RWPE1 (cell line): Measurements from ENCODE around the gene DCP2.

Experiments used
- CTCF ChIA-PET: fragments of 350-600 bp; sonication (Branson Sonifier 250); formaldehyde crosslinking; extraction: SDS; loops from one replicate; lab custom pipeline; 2021; lab: Yijun Ruan, JAX
- POLR2A ChIA-PET: fragments of 400-600 bp; formaldehyde crosslinking; extraction: SDS; loops from one replicate; lab custom pipeline; 2020; ENCODE audit warnings: antibody characterized with exemption; ENCODE audit not compliant: low non-redundant PET; lab: Yijun Ruan, JAX
- DNase-seq: peaks from one replicate; pipeline ENCODE4 v3.0.0; 2012; ENCODE audit warnings: low spot score
- H3K27ac ChIP-seq: fragments of 450-650 bp; 2 replicates; pipeline ENCODE4 v1.5.1; 2017
- TF ChIP-seq, protein P1 (sequence below): fragments of 450-650 bp; conservative IDR thresholded peaks from 2 replicates; pipeline ENCODE4 v1.5.1; 2017; ENCODE audit warnings: low read depth, mild to moderate bottlenecking

DCP2 gene

DNA sequence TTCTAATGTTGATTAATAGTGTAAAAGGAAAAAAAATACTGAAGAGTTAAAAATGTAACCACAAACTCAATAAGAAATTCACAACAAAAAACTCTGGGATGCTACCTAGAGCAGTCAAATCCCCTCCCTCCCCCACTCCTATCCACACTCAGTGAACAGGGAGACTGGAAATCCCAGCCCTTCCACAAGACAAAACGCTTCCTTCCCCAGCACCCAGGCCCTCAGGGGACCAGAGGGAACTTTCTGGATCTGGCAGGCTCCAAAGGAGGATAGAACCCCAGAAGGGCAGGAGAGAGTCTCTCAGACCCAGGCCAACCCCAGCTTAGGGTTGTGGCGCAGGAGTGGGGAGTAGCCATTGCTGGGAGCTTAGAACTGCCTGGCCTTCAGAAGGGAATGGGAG is 55.0 kb downstream of the DCP2 start:
- H3K27ac ChIP-seq: 0 out of 2 replicates have a peak overlapping the region, but pooled peaks have one; percentile 19
- ChIA-PET POLR2A (interaction anchor here (0.7 kb wide), 1 partner anchor 136 kb away, joined by 6 read pairs; no protein-coding TSS in a partner anchor), CTCF (interaction anchor here (0.7 kb wide), 2 partner anchors 90 to 352 kb away, joined by 3 to 4 read pairs; no protein-coding TSS in a partner anchor)
- TF ChIP-seq, protein P1, sequence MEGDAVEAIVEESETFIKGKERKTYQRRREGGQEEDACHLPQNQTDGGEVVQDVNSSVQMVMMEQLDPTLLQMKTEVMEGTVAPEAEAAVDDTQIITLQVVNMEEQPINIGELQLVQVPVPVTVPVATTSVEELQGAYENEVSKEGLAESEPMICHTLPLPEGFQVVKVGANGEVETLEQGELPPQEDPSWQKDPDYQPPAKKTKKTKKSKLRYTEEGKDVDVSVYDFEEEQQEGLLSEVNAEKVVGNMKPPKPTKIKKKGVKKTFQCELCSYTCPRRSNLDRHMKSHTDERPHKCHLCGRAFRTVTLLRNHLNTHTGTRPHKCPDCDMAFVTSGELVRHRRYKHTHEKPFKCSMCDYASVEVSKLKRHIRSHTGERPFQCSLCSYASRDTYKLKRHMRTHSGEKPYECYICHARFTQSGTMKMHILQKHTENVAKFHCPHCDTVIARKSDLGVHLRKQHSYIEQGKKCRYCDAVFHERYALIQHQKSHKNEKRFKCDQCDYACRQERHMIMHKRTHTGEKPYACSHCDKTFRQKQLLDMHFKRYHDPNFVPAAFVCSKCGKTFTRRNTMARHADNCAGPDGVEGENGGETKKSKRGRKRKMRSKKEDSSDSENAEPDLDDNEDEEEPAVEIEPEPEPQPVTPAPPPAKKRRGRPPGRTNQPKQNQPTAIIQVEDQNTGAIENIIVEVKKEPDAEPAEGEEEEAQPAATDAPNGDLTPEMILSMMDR: no peak
- no peak for DNase-seq

DNA sequence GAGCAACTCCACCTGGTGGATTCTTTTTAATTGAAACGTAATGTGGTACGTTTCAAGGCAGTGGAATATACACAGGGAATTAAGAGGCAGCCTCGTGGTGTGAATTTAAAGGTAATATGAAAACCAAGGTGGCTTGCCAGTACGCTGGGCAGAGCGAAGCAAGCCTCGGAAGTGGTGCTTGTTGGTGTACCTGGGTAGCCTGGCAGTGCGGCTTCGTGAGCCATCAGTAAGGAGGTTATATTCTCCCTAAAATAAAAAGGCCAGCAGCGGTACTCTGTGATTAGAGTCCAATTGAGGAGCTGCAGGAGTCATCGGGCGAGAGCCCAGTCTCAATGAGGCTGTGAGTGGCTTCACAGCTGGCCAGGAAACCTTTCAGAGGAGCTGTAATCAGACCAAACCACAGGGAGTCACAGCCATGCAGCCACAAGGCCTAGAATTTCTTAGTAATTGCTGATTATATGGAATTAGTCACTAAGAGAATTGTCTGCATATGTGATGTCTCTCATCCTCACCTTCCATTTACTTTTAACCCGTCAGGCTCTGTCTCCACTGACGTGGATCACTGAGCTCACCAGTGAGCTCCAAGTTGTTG is 57.7 kb downstream of the DCP2 start:
- ChIA-PET CTCF (interaction anchor here (0.5 to 0.9 kb wide), 2 partner anchors 38 to 60 kb away, joined by 3 read pairs; no protein-coding TSS in a partner anchor), POLR2A (no interaction called here)
- H3K27ac ChIP-seq: no peak overlapping the region
- TF ChIP-seq, protein P1: no peak
- no peak for DNase-seq

DNA sequence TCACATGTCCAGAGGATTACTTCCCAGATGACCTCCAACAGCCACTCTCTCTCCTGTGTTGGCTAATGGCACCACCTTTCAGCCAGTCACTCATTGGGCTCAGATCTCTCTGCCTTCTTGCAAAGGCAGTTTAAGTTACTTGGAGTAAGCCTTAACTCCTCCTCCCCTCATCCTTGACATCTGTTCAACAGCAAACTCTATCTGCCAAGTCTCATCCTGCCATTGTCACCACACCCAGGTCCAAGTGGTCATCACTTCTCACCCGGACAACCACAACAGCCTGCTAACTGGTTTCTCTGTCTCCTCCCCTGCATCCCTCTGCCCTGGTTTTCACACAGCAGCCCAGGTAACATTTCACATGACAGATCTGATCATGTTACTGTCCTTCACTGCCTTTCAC is 58.5 kb downstream of the DCP2 start:
- TF ChIP-seq, protein P1: no peak
- ChIA-PET CTCF (no interaction called here), POLR2A (no interaction called here)
- H3K27ac ChIP-seq: no peak overlapping the region
- DNase-seq: no peak

DNA sequence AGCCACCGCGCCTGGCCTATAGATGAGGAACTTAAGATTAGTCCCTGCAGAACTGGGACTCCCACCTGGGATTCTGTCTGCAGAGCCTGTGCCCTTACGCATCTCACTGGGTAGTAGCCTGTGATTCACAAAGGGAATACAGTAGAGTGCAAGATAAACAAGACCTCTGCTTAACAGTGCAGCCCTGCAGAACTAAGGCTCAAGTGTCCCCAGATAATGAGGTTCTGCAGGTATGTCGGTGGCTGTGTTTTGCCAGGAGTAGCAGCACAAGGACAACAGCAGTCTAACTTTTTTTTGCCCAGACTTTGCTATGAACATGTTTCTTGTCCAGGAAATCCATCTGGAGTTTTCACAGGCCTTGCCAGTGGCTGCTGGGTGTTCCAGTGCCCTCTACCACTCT is 59.7 kb downstream of the DCP2 start:
- no peak overlapping the region for H3K27ac ChIP-seq
- ChIA-PET CTCF (no interaction called here), POLR2A (no interaction called here)
- TF ChIP-seq, protein P1: no peak
- no peak for DNase-seq

DNA sequence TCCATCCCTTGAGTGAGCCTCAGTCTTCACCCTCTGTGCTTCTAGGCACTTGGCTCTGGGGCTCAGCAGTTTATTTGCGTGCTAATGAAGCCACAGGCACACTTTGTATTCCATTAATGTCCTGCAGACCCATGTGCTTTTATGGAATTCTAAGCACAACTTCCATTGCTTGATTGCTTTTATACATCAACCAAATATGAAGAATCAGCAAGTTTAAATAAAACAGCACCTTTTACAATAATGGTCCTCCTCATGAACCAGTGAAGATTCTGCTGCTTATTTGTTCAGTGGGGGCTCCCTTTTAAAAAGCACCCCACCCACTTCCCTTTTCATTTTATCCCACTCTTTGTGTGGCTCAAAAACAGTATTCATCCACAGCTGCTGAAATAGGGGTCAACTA is 60.2 kb downstream of the DCP2 start:
- POLR2A ChIA-PET: no interaction called here
- CTCF ChIA-PET: no interaction called here
- no peak for DNase-seq
- no peak overlapping the region for H3K27ac ChIP-seq
- TF ChIP-seq, protein P1: no peak

DNA sequence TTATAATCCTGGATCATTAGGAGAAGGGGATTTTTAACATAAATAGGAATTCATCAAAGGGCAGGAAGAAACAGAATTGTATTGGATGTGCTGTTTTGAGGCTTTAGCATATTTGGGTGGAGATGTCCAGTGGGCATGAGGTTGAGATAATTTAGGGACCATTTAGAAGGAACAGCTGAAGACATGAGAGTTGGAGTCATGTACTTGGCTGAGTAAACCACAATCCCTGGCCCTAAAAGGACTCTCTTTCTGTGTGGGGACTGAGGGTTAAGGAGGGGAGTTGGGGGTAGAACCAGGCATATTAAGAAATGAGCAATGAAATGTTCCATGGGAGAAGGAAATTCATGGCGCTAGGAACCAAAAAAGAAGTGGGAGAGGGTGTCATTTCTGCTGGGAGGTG is 61.5 kb downstream of the DCP2 start:
- POLR2A ChIA-PET: no interaction called here

More for the DNA sequence above, 61.5 kb downstream of the DCP2 start:
- CTCF ChIA-PET: interaction anchor here (0.6 kb wide), 1 partner anchor 13 kb away, joined by 3 read pairs; no protein-coding TSS in a partner anchor
- DNase-seq: no peak
- no peak overlapping the region; the same call in 1 of the 2 replicates for H3K27ac ChIP-seq
- TF ChIP-seq, protein P1: no peak
